ENCODE data around the gene SCP2D1. TPM values are rescaled to one million over a fixed set of nuclear protein-coding genes. Genes with fewer than 3 reads are reported as not detected.

SCP2D1 gene
- polyA plus RNA-seq, 3 donors from 2014 or later, result not detected

GRCh38 chr20:18857640-18858039 lies 44.1 kb downstream of the SCP2D1 start:
- DNase-seq, result no peak
- peaks cover 0 to 3% (median 0%) of the 10 kb centered on the region in 3 donors for H3K36me3 Mint-ChIP-seq
- no peak overlapping the region for H3K4me3 Mint-ChIP-seq
- H3K27me3 Mint-ChIP-seq (ENCODE audit: low read depth in 3 of 3), result peaks cover 2 to 14% (median 6%) of the 10 kb centered on the region in 3 donors
- peaks cover 1 to 12% (median 8%) of the 10 kb centered on the region in 6 donors for H3K9me3 Mint-ChIP-seq
- H3K4me1 Mint-ChIP-seq, result no peaks in the 10 kb centered on the region
- H3K27ac Mint-ChIP-seq, result no peak overlapping the region

- Mint-ChIP-seq H3K4me1 (no peaks in the 10 kb centered on the region), H3K4me3 (no peak overlapping the region), H3K27me3 (ENCODE audit: low read depth in 3 of 3) (peaks cover 0 to 16% (median 9%) of the 10 kb centered on the region in 3 donors), H3K36me3 (peaks cover 0 to 3% (median 0%) of the 10 kb centered on the region in 3 donors), H3K27ac (no peak overlapping the region), H3K9me3 (peaks cover 1 to 12% (median 8%) of the 10 kb centered on the region in 6 donors)
- no peak for DNase-seq
These were observed 45.2 kb downstream of the SCP2D1 start for GRCh38 chr20:18858816-18859215.

Other genes starting within 250 kb of the SCP2D1 start
- gene SMIM26, start 246.4 kb upstream of the SCP2D1 start, polyA plus RNA-seq, result 100 to 1,000 TPM; 175 to 216 (median 181) TPM
- gene DTD1, start 225.7 kb upstream of the SCP2D1 start, polyA plus RNA-seq, result 10 to 100 TPM; 47.4 to 68.3 (median 66.6) TPM

All from immature natural killer cell (primary cell).